Mammary epithelial cell (primary cell): ENCODE measurements around the gene PRX.
"Not testable (repeated sequence)": the region's sequence is repeated elsewhere in the genome, so short reads cannot be mapped to it uniquely, and the experiment has no call there.

Experiments used
- EZH2 ChIP-seq: IDR thresholded peaks from 2 replicates; pipeline ENCODE4 v1.6.1; 2012; ENCODE audit warnings: low read length, inconsistent platforms, borderline replicate concordance
- TF ChIP-seq, protein P1 (sequence below), 2 donors: IDR thresholded peaks in 1 of 2; conservative IDR thresholded peaks in 1 of 2; 2 replicates each; pipeline ENCODE4 v1.5.1; 2011 to 2012; ENCODE audit warnings: inconsistent platforms in 2 of 2, low read length in 2 of 2, mild to moderate bottlenecking in 2 of 2, control low read depth in 1 of 2, low read depth in 1 of 2; ENCODE audit not compliant: insufficient read depth in 1 of 2; ENCODE audit errors: extremely low read depth in 1 of 2

DNA sequence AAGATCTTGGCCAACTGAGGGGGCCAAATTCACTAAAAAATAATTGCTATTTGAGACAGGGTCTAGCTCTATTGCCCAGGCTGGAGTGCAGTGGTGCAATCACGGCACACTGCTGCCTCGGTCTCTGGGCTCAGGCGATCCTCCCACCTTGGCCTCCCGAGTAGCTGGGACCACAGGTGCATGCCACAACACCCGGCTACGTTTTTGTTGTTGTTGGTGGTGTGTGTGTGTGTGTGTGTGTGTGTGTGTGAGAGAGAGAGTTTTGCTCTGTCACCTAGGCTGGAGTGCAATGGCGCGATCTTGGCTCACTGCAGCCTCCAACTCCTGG lies 4.6 kb downstream of the PRX start:
- TF ChIP-seq, protein P1, sequence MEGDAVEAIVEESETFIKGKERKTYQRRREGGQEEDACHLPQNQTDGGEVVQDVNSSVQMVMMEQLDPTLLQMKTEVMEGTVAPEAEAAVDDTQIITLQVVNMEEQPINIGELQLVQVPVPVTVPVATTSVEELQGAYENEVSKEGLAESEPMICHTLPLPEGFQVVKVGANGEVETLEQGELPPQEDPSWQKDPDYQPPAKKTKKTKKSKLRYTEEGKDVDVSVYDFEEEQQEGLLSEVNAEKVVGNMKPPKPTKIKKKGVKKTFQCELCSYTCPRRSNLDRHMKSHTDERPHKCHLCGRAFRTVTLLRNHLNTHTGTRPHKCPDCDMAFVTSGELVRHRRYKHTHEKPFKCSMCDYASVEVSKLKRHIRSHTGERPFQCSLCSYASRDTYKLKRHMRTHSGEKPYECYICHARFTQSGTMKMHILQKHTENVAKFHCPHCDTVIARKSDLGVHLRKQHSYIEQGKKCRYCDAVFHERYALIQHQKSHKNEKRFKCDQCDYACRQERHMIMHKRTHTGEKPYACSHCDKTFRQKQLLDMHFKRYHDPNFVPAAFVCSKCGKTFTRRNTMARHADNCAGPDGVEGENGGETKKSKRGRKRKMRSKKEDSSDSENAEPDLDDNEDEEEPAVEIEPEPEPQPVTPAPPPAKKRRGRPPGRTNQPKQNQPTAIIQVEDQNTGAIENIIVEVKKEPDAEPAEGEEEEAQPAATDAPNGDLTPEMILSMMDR (conservative IDR thresholded peaks at IDR 0.05 in 1 of 2, IDR thresholded peaks at IDR 0.05 in 1 of 2; ENCODE audit: extremely low read depth in 1 of 2, insufficient read depth in 1 of 2, low read depth in 1 of 2, low read length in 2 of 2) = not testable (repeated sequence)
- not testable (repeated sequence) for TF ChIP-seq EZH2
